ENCODE measurements around the gene AHCYL2.
"Not testable (repeated sequence)": the region's sequence is repeated elsewhere in the genome, so short reads cannot be mapped to it uniquely, and the experiment has no call there.

AHCYL2 gene

GRCh38 chr7:129348023-129348740 lies 123.4 kb downstream of the AHCYL2 start:
- Histone ChIP-seq H3K36me3 (ENCODE audit: insufficient read depth, low read length) (no peaks in the 10 kb centered on the region), H3K27me3 (ENCODE audit: insufficient read depth, low read length, poor library complexity, severe bottlenecking) (no peaks in the 10 kb centered on the region), H3K79me2 (ENCODE audit: insufficient read depth, low read length) (no peaks in the 10 kb centered on the region)

GRCh38 chr7:129351320-129351719 lies 126.5 kb downstream of the AHCYL2 start:
- Histone ChIP-seq H3K79me2 (ENCODE audit: insufficient read depth, low read length) (no peaks in the 10 kb centered on the region), H3K4me2 (ENCODE audit: low read depth, low read length, poor library complexity, severe bottlenecking) (no peak overlapping the region), H2AFZ (ENCODE audit: low read length) (no peak overlapping the region), H3F3A (ENCODE audit: low read depth) (no peaks in the 10 kb centered on the region), H3K9me2 (replicated peaks; ENCODE audit: low read depth, low read length) (no peaks in the 10 kb centered on the region), H3K36me3 (ENCODE audit: insufficient read depth, low read length) (no peaks in the 10 kb centered on the region), H4K20me1 (ENCODE audit: insufficient read depth, low read length, poor library complexity, severe bottlenecking) (no peaks in the 10 kb centered on the region), H3K4me3 (ENCODE audit: low read length, poor library complexity, severe bottlenecking) (no peak overlapping the region), H3K9me3 (ENCODE audit: insufficient read depth, low read depth, low read length) (no peaks in the 10 kb centered on the region), H3K4me1 (ENCODE audit: insufficient read depth, low read length, poor library complexity, severe bottlenecking) (no peaks in the 10 kb centered on the region), H3K27me3 (ENCODE audit: insufficient read depth, low read length, poor library complexity, severe bottlenecking) (no peaks in the 10 kb centered on the region), H3K9ac (ENCODE audit: low read depth, low read length, poor library complexity, severe bottlenecking) (no peak overlapping the region)
- TF ChIP-seq CTCF (conservative IDR thresholded peaks at IDR 0.05; ENCODE audit: low read length) = no peak
- no peak for TF ChIP-seq EZH2phosphoT487 (IDR thresholded peaks at IDR 0.05; ENCODE audit: borderline replicate concordance)

More at GRCh38 chr7:129348023-129348740, 123.4 kb downstream of the AHCYL2 start:
- no peak overlapping the region for H3K9ac ChIP-seq (ENCODE audit: low read depth, low read length, poor library complexity, severe bottlenecking)
- no peak overlapping the region for H3K4me2 ChIP-seq (ENCODE audit: low read depth, low read length, poor library complexity, severe bottlenecking)
- peaks cover 6% of the 10 kb centered on the region for H3K4me1 ChIP-seq (ENCODE audit: insufficient read depth, low read length, poor library complexity, severe bottlenecking)
- no peaks in the 10 kb centered on the region for H3K9me2 ChIP-seq (replicated peaks; ENCODE audit: low read depth, low read length)
- H3K4me3 ChIP-seq (ENCODE audit: low read length, poor library complexity, severe bottlenecking) = no peak overlapping the region
- no peaks in the 10 kb centered on the region for H3F3A ChIP-seq (ENCODE audit: low read depth)
- no peaks in the 10 kb centered on the region for H3K9me3 ChIP-seq (ENCODE audit: insufficient read depth, low read depth, low read length)
- H2AFZ ChIP-seq (ENCODE audit: low read length) = no peak overlapping the region
- TF ChIP-seq EZH2phosphoT487 (IDR thresholded peaks at IDR 0.05; ENCODE audit: borderline replicate concordance) (no peak), CTCF (conservative IDR thresholded peaks at IDR 0.05; ENCODE audit: low read length) (no peak)
- no peaks in the 10 kb centered on the region for H4K20me1 ChIP-seq (ENCODE audit: insufficient read depth, low read length, poor library complexity, severe bottlenecking)

GRCh38 chr7:129353104-129353503 lies 128.3 kb downstream of the AHCYL2 start:
- H3K79me2 ChIP-seq (ENCODE audit: insufficient read depth, low read length); H3K4me1 ChIP-seq (ENCODE audit: insufficient read depth, low read length, poor library complexity, severe bottlenecking); H3K4me3 ChIP-seq (ENCODE audit: low read length, poor library complexity, severe bottlenecking); H2AFZ ChIP-seq (ENCODE audit: low read length); H4K20me1 ChIP-seq (ENCODE audit: insufficient read depth, low read length, poor library complexity, severe bottlenecking); H3K9ac ChIP-seq (ENCODE audit: low read depth, low read length, poor library complexity, severe bottlenecking); H3K4me2 ChIP-seq (ENCODE audit: low read depth, low read length, poor library complexity, severe bottlenecking); H3K9me2 ChIP-seq (replicated peaks; ENCODE audit: low read depth, low read length); H3K36me3 ChIP-seq (ENCODE audit: insufficient read depth, low read length); H3F3A ChIP-seq (ENCODE audit: low read depth); H3K27me3 ChIP-seq (ENCODE audit: insufficient read depth, low read length, poor library complexity, severe bottlenecking); H3K9me3 ChIP-seq (ENCODE audit: insufficient read depth, low read depth, low read length): not testable (repeated sequence)

Measured in Loucy (cell line).